Mucosa of descending colon (tissue), 3 donors: Measurements from ENCODE around the gene PLK5. TPM values are rescaled to one million over a fixed set of nuclear protein-coding genes. Genes with fewer than 3 reads are reported as not detected.

ENCODE experiments used
- ATAC-seq: fragments of 200-7000 bp; cut with Tn5 transposase; one replicate; pipeline ENCODE4 v1.9.1; 2020; ENCODE audit warnings: mild to moderate bottlenecking, moderate library complexity
- DNase-seq, 3 donors: peaks; one replicate each; pipeline ENCODE4 v3.0.0-alpha.2; 2020
- H3K36me3 ChIP-seq: fragments of 200-600 bp; one replicate; pipeline ENCODE4 v1.8.0; 2021; ENCODE audit warnings: low read depth, mild to moderate bottlenecking
- H3K4me1 ChIP-seq: fragments of 200-600 bp; one replicate; pipeline ENCODE4 v1.8.0; 2021; ENCODE audit warnings: low read depth, mild to moderate bottlenecking
- H3K4me3 ChIP-seq: fragments of 200-600 bp; one replicate; pipeline ENCODE4 v1.8.0; 2021; ENCODE audit warnings: mild to moderate bottlenecking
- H3K9me3 ChIP-seq: fragments of 200-600 bp; one replicate; pipeline ENCODE4 v1.8.0; 2021; ENCODE audit warnings: mild to moderate bottlenecking
- intact Hi-C, 2 donors: fragments of 100-400 bp; cut with DNase I in 1 of 2; cut with micrococcal nuclease in 1 of 2; formaldehyde crosslinking; loops; one replicate each; pipeline versions ENCODE4 v1.11.0 to v1.11.1; 2022; cut with DNase I, micrococcal nuclease
- total RNA-seq, 3 donors: library from RNA; stranded (reverse); fragmentation: NEBNext Ultra II Directional in 2 of 3; extraction: Animal tissue kit (Norgen Biotek cat#: 25700) in 2 of 3; gene quantifications; one replicate each; pipeline versions ENCODE4 v1.2.1 to v1.2.4, GENCODE V29; 2021 to 2023
- TF ChIP-seq, protein P1 (sequence below): fragments of 200-600 bp; IDR thresholded peaks from one replicate; pipeline ENCODE4 v1.8.0; 2022; ENCODE audit warnings: antibody characterized with exemption, mild to moderate bottlenecking
- donor health status: DM: no; HTN: no; CAD: no; lungs with moderate emphysema.
- donor health status: DM: no; HTN: no; CAD: no.
- donor health status: DM: no; HTN: yes; CAD: no.

PLK5 gene
- total RNA-seq, 3 donors from 2014 or later: 0.16 TPM; not detected in 2

DNA sequence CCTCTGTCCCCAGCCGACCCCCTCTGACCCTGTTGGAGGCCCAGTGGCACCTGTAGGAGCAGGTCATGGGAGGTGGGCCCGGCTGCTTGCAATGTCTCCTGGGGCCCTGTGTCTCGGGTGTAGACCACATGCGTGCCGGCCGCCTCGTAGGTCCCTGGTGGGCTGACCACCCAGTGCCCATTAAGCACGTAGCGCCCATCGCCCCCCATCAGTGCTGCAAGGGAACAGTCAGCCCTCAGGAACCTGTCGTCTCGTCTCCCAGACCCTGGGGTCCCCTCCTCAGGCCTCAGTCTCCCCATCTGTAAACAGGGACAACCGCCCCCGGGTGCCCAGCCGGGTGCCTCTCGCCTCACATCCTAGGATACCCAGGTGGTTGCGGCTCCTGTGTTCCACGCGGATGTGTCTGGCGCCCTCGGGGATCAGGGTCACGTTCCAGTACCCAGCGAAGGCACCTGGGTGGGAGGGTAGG lies 16.7 kb upstream of the PLK5 start:
- no peak for ATAC-seq

DNA sequence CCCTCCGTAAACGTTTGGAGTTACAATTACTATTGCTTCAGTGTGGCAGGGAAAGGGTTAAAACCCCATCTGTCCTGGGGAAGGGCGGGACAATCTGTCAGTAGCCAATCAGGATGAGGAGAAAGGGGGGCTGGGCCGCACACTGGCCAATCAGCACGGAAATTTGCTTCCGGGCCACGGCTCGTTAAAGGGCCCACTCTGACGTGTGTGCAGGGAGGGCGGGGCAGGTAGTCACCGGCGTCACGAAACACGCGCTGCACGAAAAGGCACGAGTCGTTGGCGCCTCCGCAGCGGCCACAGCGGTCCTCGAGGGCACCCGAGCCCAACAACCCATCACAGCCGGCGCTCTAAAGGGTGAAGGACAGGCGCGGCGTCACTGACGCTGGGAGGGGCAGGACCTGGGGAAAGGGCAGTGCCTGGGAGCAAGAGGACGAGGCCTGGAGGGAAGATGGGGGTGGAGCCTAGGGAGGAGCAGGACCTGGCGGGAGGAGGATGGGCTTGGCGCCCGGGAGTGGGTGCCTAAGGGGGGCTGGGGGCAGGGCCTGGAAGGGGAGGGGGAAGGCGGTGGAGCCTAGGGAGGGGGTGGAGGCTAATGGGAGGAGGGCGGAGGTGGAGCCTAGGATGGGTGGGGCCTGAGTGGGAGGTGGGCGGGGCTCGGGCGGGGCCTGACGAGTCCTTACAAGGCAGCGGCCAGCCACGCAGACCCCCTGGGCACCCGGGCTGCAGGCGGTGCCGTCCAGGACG lies 15.9 kb upstream of the PLK5 start:
- H3K4me1 ChIP-seq: peaks cover 9% of the 10 kb centered on the region
- intact Hi-C loops: no loop called here
- no peaks in the 10 kb centered on the region for H3K9me3 ChIP-seq
- no peaks in the 10 kb centered on the region for H3K36me3 ChIP-seq
- TF ChIP-seq, protein P1, sequence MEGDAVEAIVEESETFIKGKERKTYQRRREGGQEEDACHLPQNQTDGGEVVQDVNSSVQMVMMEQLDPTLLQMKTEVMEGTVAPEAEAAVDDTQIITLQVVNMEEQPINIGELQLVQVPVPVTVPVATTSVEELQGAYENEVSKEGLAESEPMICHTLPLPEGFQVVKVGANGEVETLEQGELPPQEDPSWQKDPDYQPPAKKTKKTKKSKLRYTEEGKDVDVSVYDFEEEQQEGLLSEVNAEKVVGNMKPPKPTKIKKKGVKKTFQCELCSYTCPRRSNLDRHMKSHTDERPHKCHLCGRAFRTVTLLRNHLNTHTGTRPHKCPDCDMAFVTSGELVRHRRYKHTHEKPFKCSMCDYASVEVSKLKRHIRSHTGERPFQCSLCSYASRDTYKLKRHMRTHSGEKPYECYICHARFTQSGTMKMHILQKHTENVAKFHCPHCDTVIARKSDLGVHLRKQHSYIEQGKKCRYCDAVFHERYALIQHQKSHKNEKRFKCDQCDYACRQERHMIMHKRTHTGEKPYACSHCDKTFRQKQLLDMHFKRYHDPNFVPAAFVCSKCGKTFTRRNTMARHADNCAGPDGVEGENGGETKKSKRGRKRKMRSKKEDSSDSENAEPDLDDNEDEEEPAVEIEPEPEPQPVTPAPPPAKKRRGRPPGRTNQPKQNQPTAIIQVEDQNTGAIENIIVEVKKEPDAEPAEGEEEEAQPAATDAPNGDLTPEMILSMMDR: no peak
- DNase-seq (peak; percentile 91 to 94 (median 91)), ATAC-seq (peak; percentile 92)
- peak overlapping the region; percentile 1 for H3K4me3 ChIP-seq

More for the DNA sequence above, 16.7 kb upstream of the PLK5 start:
- intact Hi-C loops: no loop called here
- Histone ChIP-seq H3K36me3 (no peaks in the 10 kb centered on the region), H3K4me1 (peaks cover 9% of the 10 kb centered on the region), H3K9me3 (no peaks in the 10 kb centered on the region), H3K4me3 (no peak overlapping the region)
- peak in 1 of 3 donors; percentile 46 for DNase-seq
- TF ChIP-seq, protein P1: no peak

DNA sequence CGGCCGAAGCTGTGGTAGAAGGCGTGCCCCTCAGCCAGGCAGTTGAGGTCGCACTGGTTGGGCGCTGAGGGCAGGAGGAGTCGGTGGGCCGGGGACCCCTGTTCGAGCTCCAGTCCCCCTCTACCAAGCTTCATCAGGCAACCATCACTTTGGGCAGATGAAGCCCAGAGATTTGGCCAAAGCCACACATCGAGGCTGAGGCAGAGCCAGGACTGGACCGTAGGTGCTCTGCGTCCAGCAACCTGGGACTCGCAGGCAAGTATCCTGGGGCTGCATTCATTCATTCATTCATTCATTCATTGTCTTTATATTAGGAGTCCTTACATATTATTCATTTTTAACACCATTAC lies 15.4 kb upstream of the PLK5 start:
- TF ChIP-seq, protein P1: no peak
- no peaks in the 10 kb centered on the region for H3K36me3 ChIP-seq
- ATAC-seq: no peak

DNA sequence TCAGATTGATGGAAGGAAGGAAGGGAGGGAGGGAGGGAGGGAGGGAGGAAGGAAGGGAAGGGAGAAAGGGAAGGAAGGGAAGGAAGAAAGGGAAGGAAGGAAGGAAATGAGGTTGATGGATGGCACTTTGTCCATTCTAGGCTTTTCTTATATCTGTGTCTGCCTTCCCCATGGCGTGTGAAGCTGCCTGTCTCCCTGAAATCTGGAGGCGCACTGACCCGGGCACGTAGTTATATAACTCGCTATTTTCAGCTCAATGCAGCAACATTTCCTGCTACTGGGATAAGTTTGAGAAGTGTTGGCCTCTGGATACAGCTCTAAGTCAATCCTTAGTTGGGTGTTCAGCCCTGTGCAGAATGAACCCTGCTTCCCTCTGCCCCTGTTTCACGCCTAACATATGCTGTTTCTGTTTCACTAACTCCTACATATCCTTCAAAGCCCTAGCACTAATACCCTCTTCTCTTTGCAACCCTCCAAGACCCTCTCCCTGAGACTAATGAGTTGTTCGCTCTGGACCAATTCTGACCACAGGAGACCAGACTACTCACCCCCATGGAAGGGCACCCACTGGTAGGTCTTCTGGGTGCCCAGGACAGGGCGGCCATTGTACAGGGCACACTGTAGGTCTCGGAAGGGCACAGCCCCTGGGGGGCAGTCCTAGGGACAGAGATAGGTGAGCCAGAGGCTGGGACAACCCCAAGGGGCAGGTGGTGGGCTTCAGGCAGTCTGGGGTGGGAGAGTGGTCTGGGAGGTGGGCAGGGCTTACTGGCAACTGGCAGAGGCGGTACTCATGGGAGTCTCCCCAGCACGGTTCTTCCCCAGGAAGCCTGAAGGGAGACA lies 14.1 kb upstream of the PLK5 start:
- no peak for DNase-seq
- Histone ChIP-seq H3K36me3 (no peaks in the 10 kb centered on the region), H3K4me3 (no peak overlapping the region), H3K9me3 (no peaks in the 10 kb centered on the region), H3K4me1 (peaks cover 4% of the 10 kb centered on the region)
- intact Hi-C loops: no loop called here
- no peak for ATAC-seq
- TF ChIP-seq, protein P1: no peak

More for the DNA sequence above, 15.4 kb upstream of the PLK5 start:
- no peaks in the 10 kb centered on the region for H3K9me3 ChIP-seq
- no peak for DNase-seq
- no peak overlapping the region for H3K4me3 ChIP-seq
- intact Hi-C loops: no loop called here
- H3K4me1 ChIP-seq: peaks cover 4% of the 10 kb centered on the region

DNA sequence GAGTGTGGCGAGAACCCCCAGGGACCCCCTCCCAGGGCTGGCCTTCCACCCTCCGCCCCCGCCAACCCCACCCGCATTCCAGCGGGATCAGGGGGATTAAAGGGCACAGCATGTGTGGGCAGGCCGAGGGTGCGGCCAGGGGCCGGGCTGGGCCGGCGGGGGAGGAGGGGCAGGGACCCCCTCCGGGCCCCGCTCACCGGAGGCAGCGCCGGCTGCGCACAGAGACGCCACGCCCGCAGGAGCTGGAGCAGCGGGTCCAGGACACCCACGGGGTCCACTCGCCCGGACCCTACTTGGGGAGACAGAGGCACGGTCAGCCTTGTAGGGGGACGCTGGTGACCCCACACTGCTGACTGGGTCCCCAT lies 13.5 kb upstream of the PLK5 start:
- H3K4me3 ChIP-seq: no peak overlapping the region
- no peak for ATAC-seq
- TF ChIP-seq, protein P1: no peak
- intact Hi-C loops: no loop called here
- peaks cover 4% of the 10 kb centered on the region for H3K4me1 ChIP-seq
- no peaks in the 10 kb centered on the region for H3K36me3 ChIP-seq
- H3K9me3 ChIP-seq: no peaks in the 10 kb centered on the region
- no peak for DNase-seq
